A549 treated with GW870086 at 1 μM for 4 hours (cell line): ENCODE data around the gene PCDHA13. TPM values are rescaled to one million over a fixed set of nuclear protein-coding genes. Genes with fewer than 3 reads are reported as not detected.

Source experiments
- total RNA-seq: library from RNA; stranded (reverse); fragments of 200-300 nt; extraction: Qiagen RNA extraction; gene quantifications from 5 replicates; pipeline ENCODE4 v1.2.3, GENCODE V29; 2022; ENCODE audit warnings: low read depth

PCDHA13 gene
- total RNA-seq = 0.07 to 0.17 TPM (median 0.10 TPM) in 5 replicates

GRCh38 chr5:140881889-140882590, at the start of gene PCDHA13:
Gene PCDHA13 (plus strand): TSS chr5:140882124. CDS start chr5:140882269, 145 bp downstream.

GRCh38 chr5:140833993-140834392, 47.9 kb upstream of the PCDHA13 start, which contains the start of gene PCDHA7:
Gene PCDHA7 (plus strand): TSS chr5:140834269. CDS start chr5:140834384, 115 bp downstream.

GRCh38 chr5:140840978-140841962, 40.7 kb upstream of the PCDHA13 start, which contains the start of gene PCDHA8:
Gene PCDHA8 (plus strand): TSS chr5:140841187. CDS start chr5:140841322, 135 bp downstream.

GRCh38 chr5:140848139-140849102, 33.5 kb upstream of the PCDHA13 start, which contains the start of gene PCDHA9:
Gene PCDHA9 (plus strand): TSS chr5:140848382. CDS start chr5:140848496, 114 bp downstream.

GRCh38 chr5:140855772-140856674, 25.9 kb upstream of the PCDHA13 start, which contains the start of gene PCDHA10:
Gene PCDHA10 (plus strand): TSS chr5:140855897. CDS start chr5:140856049, 152 bp downstream.

GRCh38 chr5:140868721-140869554, 13.0 kb upstream of the PCDHA13 start, which contains the start of gene PCDHA11:
Gene PCDHA11 (plus strand): TSS chr5:140868957. CDS start chr5:140869104, 147 bp downstream.

GRCh38 chr5:140875085-140876065, 6.5 kb upstream of the PCDHA13 start, which contains the start of gene PCDHA12:
Gene PCDHA12 (plus strand): TSS chr5:140875308. CDS start chr5:140875473, 165 bp downstream.

GRCh38 chr5:140925806-140926442, 44.0 kb downstream of the PCDHA13 start, which contains the start of gene PCDHAC1:
Gene PCDHAC1 (plus strand): TSS chr5:140926299. CDS start chr5:140926893, 594 bp downstream.

Other genes with a start within 250 kb of the PCDHA13 start
- gene CD14, start 248.9 kb upstream of the PCDHA13 start, total RNA-seq = 3.0 to 4.8 TPM (median 4.6 TPM) in 5 replicates
- 9.1 to 14.6 TPM (median 12.8 TPM) in 5 replicates for gene TMCO6, start 242.7 kb upstream of the PCDHA13 start, total RNA-seq
- gene NDUFA2, start 234.5 kb upstream of the PCDHA13 start, total RNA-seq = 110 to 128 TPM (median 113 TPM) in 5 replicates
- 82.9 to 107 TPM (median 88.8 TPM) in 5 replicates for gene IK, start 234.3 kb upstream of the PCDHA13 start, total RNA-seq
- 27.1 to 30.4 TPM (median 30.0 TPM) in 5 replicates for gene WDR55, start 217.2 kb upstream of the PCDHA13 start, total RNA-seq
- gene DND1, start 208.5 kb upstream of the PCDHA13 start, total RNA-seq = 0.37 to 0.97 TPM (median 0.64 TPM) in 5 replicates
- gene HARS1, start 190.8 kb upstream of the PCDHA13 start, total RNA-seq = 73.2 to 85.5 TPM (median 78.1 TPM) in 5 replicates
- 33.2 to 42.4 TPM (median 37.4 TPM) in 5 replicates for gene HARS2, start 190.7 kb upstream of the PCDHA13 start, total RNA-seq
- 80.6 to 110 TPM (median 84.5 TPM) in 5 replicates for gene ZMAT2, start 181.7 kb upstream of the PCDHA13 start, total RNA-seq
- gene PCDHA1, start 96.0 kb upstream of the PCDHA13 start, total RNA-seq = 0.09 to 0.18 TPM (median 0.15 TPM) in 5 replicates
- gene PCDHA2, start 87.3 kb upstream of the PCDHA13 start, total RNA-seq = 0.06 to 0.10 TPM (median 0.07 TPM) in 3 of 5 replicates, not detected in the others
- gene PCDHA3, start 81.1 kb upstream of the PCDHA13 start, total RNA-seq = 0.78 to 1.3 TPM (median 0.88 TPM) in 5 replicates
- 1.6 to 2.2 TPM (median 2.0 TPM) in 5 replicates for gene PCDHA4, start 75.1 kb upstream of the PCDHA13 start, total RNA-seq
- 0.50 to 0.74 TPM (median 0.70 TPM) in 5 replicates for gene PCDHA5, start 60.5 kb upstream of the PCDHA13 start, total RNA-seq
- 0.05 to 0.09 TPM (median 0.08 TPM) in 3 of 5 replicates, not detected in the others for gene PCDHA6, start 54.2 kb upstream of the PCDHA13 start, total RNA-seq
- gene PCDHA7, start 47.9 kb upstream of the PCDHA13 start, total RNA-seq = 0.08 to 0.13 TPM (median 0.10 TPM) in 5 replicates
- 0.03 to 0.11 TPM in 2 of 5 replicates, not detected in the others for gene PCDHA8, start 40.9 kb upstream of the PCDHA13 start, total RNA-seq
- gene PCDHA9, start 33.7 kb upstream of the PCDHA13 start, total RNA-seq = 0.02 to 0.07 TPM in 2 of 5 replicates, not detected in the others
- 0.03 to 0.05 TPM (median 0.04 TPM) in 4 of 5 replicates, not detected in the other for gene PCDHA10, start 26.2 kb upstream of the PCDHA13 start, total RNA-seq
- 0.06 to 0.96 TPM (median 0.11 TPM) in 5 replicates for gene PCDHA11, start 13.2 kb upstream of the PCDHA13 start, total RNA-seq
- gene PCDHA12, start 6.8 kb upstream of the PCDHA13 start, total RNA-seq = 2.5 to 3.4 TPM (median 3.1 TPM) in 5 replicates
- gene PCDHAC1, start 44.2 kb downstream of the PCDHA13 start, total RNA-seq = 2.4 to 3.3 TPM (median 3.0 TPM) in 5 replicates
- gene PCDHAC2, start 84.4 kb downstream of the PCDHA13 start, total RNA-seq = 4.0 to 5.0 TPM (median 4.4 TPM) in 5 replicates
- not detected in 5 replicates for gene PCDHB1, start 169.2 kb downstream of the PCDHA13 start, total RNA-seq
- gene PCDHB2, start 212.5 kb downstream of the PCDHA13 start, total RNA-seq = 3.3 to 4.1 TPM (median 3.4 TPM) in 5 replicates
- 0.05 TPM in 1 of 5 replicates, not detected in the others for gene PCDHB3, start 218.3 kb downstream of the PCDHA13 start, total RNA-seq
- gene PCDHB4, start 239.7 kb downstream of the PCDHA13 start, total RNA-seq = 0.03 to 0.11 TPM (median 0.08 TPM) in 3 of 5 replicates, not detected in the others